Measurements from ENCODE around the gene CSF1R. TPM values are rescaled to one million over a fixed set of nuclear protein-coding genes. Genes with fewer than 3 reads are reported as not detected.

Gene CSF1R
- total and polyA plus RNA-seq, 2 of the 4 experiments (the other 2 are of a cell fraction), result 0.14 to 0.36 TPM

DNA sequence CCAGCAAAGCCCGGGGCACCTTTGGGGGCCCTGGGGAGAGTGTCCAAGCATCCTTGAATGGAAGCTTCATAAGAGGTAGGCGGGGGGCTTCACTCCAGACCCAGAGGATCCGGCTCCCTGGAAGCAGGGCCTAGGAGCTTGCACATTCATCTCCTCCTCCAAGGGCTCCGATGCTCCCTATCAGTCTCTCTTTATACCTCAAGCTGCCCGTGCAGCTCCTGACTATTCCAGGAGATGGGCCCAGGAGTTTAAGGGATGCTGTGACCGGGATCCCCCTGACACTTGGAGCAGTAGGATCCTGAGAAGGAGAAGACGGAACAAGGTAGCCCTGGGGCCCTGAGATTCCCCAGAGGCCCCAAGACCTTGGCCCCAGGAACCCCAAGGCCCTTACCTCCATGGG lies 25.9 kb downstream of the CSF1R start:
- Histone ChIP-seq H4K20me1 (ENCODE audit: insufficient read depth, low read length) (no peaks in the 10 kb centered on the region), H2BK5ac (ENCODE audit: low read depth, low read length, poor library complexity, severe bottlenecking) (no peak overlapping the region), H3K9ac (ENCODE audit: low read depth, low read length) (no peak overlapping the region), H2AK5ac (ENCODE audit: low read depth, low read length) (no peak overlapping the region), H2BK120ac (ENCODE audit: low read depth, low read length) (peak overlapping the region; percentile 14; the same call in 1 of the 2 replicates), H3K4me1 (ENCODE audit: control insufficient read depth, insufficient read depth, low read length) (peaks cover 22% of the 10 kb centered on the region), H4K91ac (ENCODE audit: insufficient read depth, low read depth, low read length) (no peak overlapping the region), H3K56ac (ENCODE audit: extremely low read depth, insufficient read depth, low read length) (no peak overlapping the region), H3K9me1 (ENCODE audit: insufficient read depth, low read length) (peaks cover 40% of the 10 kb centered on the region), H3K14ac (replicated peaks; ENCODE audit: low read depth, low read length) (no peak overlapping the region), H3K4me2 (ENCODE audit: low read depth, low read length) (no peak overlapping the region), H4K8ac (ENCODE audit: low read depth in 2 of 2, low read length in 2 of 2) (no peak overlapping the region), H3K4ac (ENCODE audit: low read depth, low read length) (no peak overlapping the region), H3K79me1 (ENCODE audit: low read depth in 1 of 2, low read length in 2 of 2) (no peaks in the 10 kb centered on the region), H3K36me3 (ENCODE audit: control insufficient read depth, insufficient read depth, low read length) (peaks cover 4% of the 10 kb centered on the region; the same call in 1 of the 2 replicates), H3K27me3 (ENCODE audit: control insufficient read depth, insufficient read depth, low read length) (no peaks in the 10 kb centered on the region), H4K5ac (ENCODE audit: low read depth, low read length) (no peak overlapping the region), H3K18ac (ENCODE audit: low read depth, low read length) (no peak overlapping the region), H2BK15ac (ENCODE audit: low read depth, low read length) (no peak overlapping the region), H2AK9ac (replicated peaks; ENCODE audit: low read depth, low read length, poor library complexity) (no peak overlapping the region), H2AFZ (replicated peaks; ENCODE audit: low read length, poor library complexity) (no peak overlapping the region), H3K27ac (ENCODE audit: insufficient read depth, low read length) (no peak overlapping the region), H3K23ac (ENCODE audit: low read depth, low read length) (no peak overlapping the region), H2BK20ac (ENCODE audit: low read depth, low read length) (no peak overlapping the region), H3K4me3 (ENCODE audit: insufficient read depth, low read depth, low read length) (no peak overlapping the region), H3K9me3 (ENCODE audit: control insufficient read depth, insufficient read depth, low read length) (no peaks in the 10 kb centered on the region)
- DNase-seq (no peak), ATAC-seq (ENCODE audit: low read depth) (no peak)
- dilution Hi-C loops (cut with HindIII; ENCODE audit: low sequenced_read_pairs, unreplicated experiment) (no loop called here), intact Hi-C loops (cut with micrococcal nuclease) (no loop called here), in situ Hi-C loops (cut with MboI; ENCODE audit: low sequenced_read_pairs) (no loop called here)
- BruUV-seq (replicated peaks), result no TSS peak
- WGBS, 2 experiments (ENCODE audit: extremely low coverage in 2 of 2, insufficient read length in 1 of 2), result 83% methylated on average over 1 of the region's 7 CpGs; no CpG with 5 or more reads in 1 of the 2 experiments
- ChIA-PET POLR2A (ENCODE audit: unreplicated experiment) (no interaction called here), CTCF (interaction anchor here (0.5 to 0.7 kb wide), 2 partner anchors 23 to 31 kb away, joined by 5 read pairs; no protein-coding TSS in a partner anchor)
- TF ChIP-seq SMC3 (IDR thresholded peaks at IDR 0.05; ENCODE audit: low read depth, low read length) (no peak), RCOR1 (IDR thresholded peaks at IDR 0.05; ENCODE audit: insufficient replicate concordance, low read length) (no peak), MAFK (IDR thresholded peaks at IDR 0.05; ENCODE audit: low read depth, low read length) (no peak), RAD21 (IDR thresholded peaks at IDR 0.05; ENCODE audit: low read length) (no peak)
